Osteoblast (primary cell): ENCODE results near the gene KCNIP3. TPM values are rescaled to one million over a fixed set of nuclear protein-coding genes. Genes with fewer than 3 reads are reported as not detected.

Source experiments
- DNase-seq: peaks from one replicate; pipeline ENCODE4 v3.0.0; 2011; ENCODE audit warnings: low spot score, mixed read lengths; ENCODE audit not compliant: insufficient read length; ENCODE audit errors: missing footprints
- H2AFZ ChIP-seq: 2 replicates; pipeline ENCODE4 v1.6.0; 2011; ENCODE audit warnings: mild to moderate bottlenecking, low read length
- H3K27ac ChIP-seq: 2 replicates; pipeline ENCODE4 v1.5.1; 2011; ENCODE audit warnings: mild to moderate bottlenecking, low read depth, low read length, moderate library complexity
- H3K27me3 ChIP-seq: 2 replicates; pipeline ENCODE4 v1.6.0; 2012; ENCODE audit warnings: mild to moderate bottlenecking, control low read depth, inconsistent platforms, low read length, moderate library complexity; ENCODE audit not compliant: insufficient read depth
- H3K36me3 ChIP-seq: 2 replicates; pipeline ENCODE4 v1.5.1; 2011; ENCODE audit warnings: mild to moderate bottlenecking, low read length, control low read depth, moderate library complexity; ENCODE audit not compliant: insufficient read depth
- H3K4me1 ChIP-seq: 2 replicates; pipeline ENCODE4 v1.5.1; 2011; ENCODE audit warnings: mild to moderate bottlenecking, low read length, control low read depth, moderate library complexity; ENCODE audit not compliant: insufficient read depth
- H3K4me2 ChIP-seq: 2 replicates; pipeline ENCODE4 v1.6.0; 2011; ENCODE audit warnings: mild to moderate bottlenecking, low read length; ENCODE audit not compliant: insufficient read depth
- H3K4me3 ChIP-seq: fragments of 200-600 bp; sonication (generic); 3 replicates; pipeline ENCODE4 v1.5.1; 2012; ENCODE audit warnings: mild to moderate bottlenecking, low read length, inconsistent platforms; ENCODE audit not compliant: insufficient read depth
- H3K79me2 ChIP-seq: 2 replicates; pipeline ENCODE4 v1.6.0; 2012; ENCODE audit warnings: mild to moderate bottlenecking, low read length, control low read depth, inconsistent platforms; ENCODE audit not compliant: insufficient read depth
- H3K9me3 ChIP-seq: 2 replicates; pipeline ENCODE4 v1.5.1; 2011; ENCODE audit warnings: low read depth, low read length, control low read depth
- H4K20me1 ChIP-seq: 2 replicates; pipeline ENCODE4 v1.6.0; 2012; ENCODE audit warnings: mild to moderate bottlenecking, low read length, control low read depth; ENCODE audit not compliant: insufficient read depth
- CTCF ChIP-seq: IDR thresholded peaks from 2 replicates; pipeline ENCODE4 v1.5.1; 2011; ENCODE audit warnings: mild to moderate bottlenecking, low read depth, low read length, moderate library complexity; ENCODE audit errors: extremely low read depth
- total RNA-seq: library from RNA; depleted of rRNA; stranded (reverse); fragments of >200 nt; gene quantifications from 2 replicates; pipeline ENCODE4 v1.2.3, GENCODE V29; 2012

Gene KCNIP3
- total RNA-seq, 1 donor = under 0.01 TPM

- no peaks in the 10 kb centered on the region for H3K4me1 ChIP-seq
- H3K27ac ChIP-seq = no peak overlapping the region
- H3K79me2 ChIP-seq = no peaks in the 10 kb centered on the region
- no peaks in the 10 kb centered on the region for H3K36me3 ChIP-seq
- H3K9me3 ChIP-seq = peaks cover 4% of the 10 kb centered on the region
- no peak overlapping the region for H2AFZ ChIP-seq
- H4K20me1 ChIP-seq = no peaks in the 10 kb centered on the region
- no peak overlapping the region for H3K4me2 ChIP-seq
- no peak overlapping the region for H3K4me3 ChIP-seq
- TF ChIP-seq CTCF = no peak
- no peak for DNase-seq
- H3K27me3 ChIP-seq = no peaks in the 10 kb centered on the region
Observed at GRCh38 chr2:95287336-95287735, 9.8 kb upstream of the KCNIP3 start.

- no peak overlapping the region for H3K27ac ChIP-seq
- DNase-seq = no peak
- H3K27me3 ChIP-seq = no peaks in the 10 kb centered on the region
- no peaks in the 10 kb centered on the region for H4K20me1 ChIP-seq
- no peak for TF ChIP-seq CTCF
- no peaks in the 10 kb centered on the region for H3K36me3 ChIP-seq
- H3K4me2 ChIP-seq = no peak overlapping the region
- H3K4me3 ChIP-seq = no peak overlapping the region
- peaks cover 4% of the 10 kb centered on the region for H3K9me3 ChIP-seq
- H2AFZ ChIP-seq = no peak overlapping the region
- H3K4me1 ChIP-seq = no peaks in the 10 kb centered on the region
- no peaks in the 10 kb centered on the region for H3K79me2 ChIP-seq
Observed at GRCh38 chr2:95287806-95288205, 9.3 kb upstream of the KCNIP3 start.

GRCh38 chr2:95289253-95289652 lies 7.9 kb upstream of the KCNIP3 start:
- no peak for TF ChIP-seq CTCF
- H4K20me1 ChIP-seq = no peaks in the 10 kb centered on the region

GRCh38 chr2:95291222-95291621 lies 5.9 kb upstream of the KCNIP3 start:
- Histone ChIP-seq H3K9me3 (peaks cover 4% of the 10 kb centered on the region), H3K36me3 (no peaks in the 10 kb centered on the region), H3K4me1 (no peaks in the 10 kb centered on the region), H3K4me3 (no peak overlapping the region), H3K79me2 (no peaks in the 10 kb centered on the region), H2AFZ (no peak overlapping the region), H3K4me2 (no peak overlapping the region), H3K27me3 (peaks cover 4% of the 10 kb centered on the region), H3K27ac (no peak overlapping the region), H4K20me1 (no peaks in the 10 kb centered on the region)
- DNase-seq = no peak
- TF ChIP-seq CTCF = no peak

More at GRCh38 chr2:95289253-95289652, 7.9 kb upstream of the KCNIP3 start:
- H3K79me2 ChIP-seq = no peaks in the 10 kb centered on the region
- DNase-seq = no peak
- no peak overlapping the region for H3K4me3 ChIP-seq
- H3K27ac ChIP-seq = no peak overlapping the region
- H3K4me1 ChIP-seq = no peaks in the 10 kb centered on the region
- peaks cover 4% of the 10 kb centered on the region for H3K9me3 ChIP-seq
- no peaks in the 10 kb centered on the region for H3K27me3 ChIP-seq
- no peak overlapping the region for H2AFZ ChIP-seq
- H3K4me2 ChIP-seq = no peak overlapping the region
- H3K36me3 ChIP-seq = no peaks in the 10 kb centered on the region
